AG10803 (cell line): Measurements from ENCODE around the gene DHCR7.

Experiments used
- DNase-seq: peaks from one replicate; pipeline ENCODE4 v3.0.0; 2010; ENCODE audit warnings: low read depth
- H3K4me3 ChIP-seq: 2 replicates; pipeline ENCODE4 v1.5.1; 2011; ENCODE audit warnings: mild to moderate bottlenecking, low read length, control low read depth
- CTCF ChIP-seq: conservative IDR thresholded peaks from 2 replicates; pipeline ENCODE4 v1.5.1; 2011; ENCODE audit warnings: mild to moderate bottlenecking, low read length, control low read depth, inconsistent platforms

Gene DHCR7

GRCh38 chr11:71484248-71485062, 36.3 kb upstream of the DHCR7 start:
- H3K4me3 ChIP-seq, result no peak overlapping the region
- no peak for TF ChIP-seq CTCF
- DNase-seq, result no peak

- no peak for TF ChIP-seq CTCF
- no peak for DNase-seq
Measured at GRCh38 chr11:71483692-71484091, 35.5 kb upstream of the DHCR7 start.

GRCh38 chr11:71482746-71483364, 34.7 kb upstream of the DHCR7 start:
- no peak for TF ChIP-seq CTCF
- H3K4me3 ChIP-seq, result no peak overlapping the region
- no peak for DNase-seq

More at GRCh38 chr11:71483692-71484091, 35.5 kb upstream of the DHCR7 start:
- no peak overlapping the region for H3K4me3 ChIP-seq

- DNase-seq, result no peak
- TF ChIP-seq CTCF, result no peak
- no peak overlapping the region for H3K4me3 ChIP-seq
Measured at GRCh38 chr11:71482216-71482615, 34.0 kb upstream of the DHCR7 start.

GRCh38 chr11:71481101-71481960, 33.1 kb upstream of the DHCR7 start:
- no peak overlapping the region for H3K4me3 ChIP-seq
- TF ChIP-seq CTCF, result no peak
- DNase-seq, result no peak

- no peak for TF ChIP-seq CTCF
- DNase-seq, result no peak
- no peak overlapping the region for H3K4me3 ChIP-seq
Measured at GRCh38 chr11:71478528-71478840, 30.3 kb upstream of the DHCR7 start.
